ENCODE measurements around the gene ZC3H7B. TPM values are rescaled to one million over a fixed set of nuclear protein-coding genes. Genes with fewer than 3 reads are reported as not detected.
"Not testable (repeated sequence)": the region's sequence is repeated elsewhere in the genome, so short reads cannot be mapped to it uniquely, and the experiment has no call there.

The ZC3H7B gene
- total RNA-seq, 1 donor from 2014 or later = 66.7 TPM

DNA sequence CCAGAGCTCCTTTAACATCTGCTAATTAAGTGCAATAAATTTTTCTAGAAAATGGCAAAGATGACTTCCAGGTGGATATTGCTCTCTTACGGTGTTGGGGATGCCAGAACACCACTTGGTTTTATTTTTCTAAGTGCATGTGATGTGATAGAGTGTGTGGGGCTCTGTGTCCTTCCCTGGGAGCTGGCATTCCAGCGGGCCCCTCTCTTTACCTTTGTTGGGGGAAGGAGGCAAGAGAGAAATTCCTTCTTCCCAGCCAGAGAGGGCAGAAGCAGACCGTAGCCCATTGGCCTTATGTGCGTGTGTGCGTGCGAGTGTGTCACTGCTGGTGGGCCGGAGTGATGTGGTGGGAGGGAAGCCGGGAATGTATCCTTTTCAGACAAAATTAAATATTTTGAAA is 97.6 kb downstream of the ZC3H7B start:
- no peak for TF ChIP-seq EZH2 (IDR thresholded peaks at IDR 0.05; ENCODE audit: insufficient read depth, low read length)
- TF ChIP-seq, protein P1, sequence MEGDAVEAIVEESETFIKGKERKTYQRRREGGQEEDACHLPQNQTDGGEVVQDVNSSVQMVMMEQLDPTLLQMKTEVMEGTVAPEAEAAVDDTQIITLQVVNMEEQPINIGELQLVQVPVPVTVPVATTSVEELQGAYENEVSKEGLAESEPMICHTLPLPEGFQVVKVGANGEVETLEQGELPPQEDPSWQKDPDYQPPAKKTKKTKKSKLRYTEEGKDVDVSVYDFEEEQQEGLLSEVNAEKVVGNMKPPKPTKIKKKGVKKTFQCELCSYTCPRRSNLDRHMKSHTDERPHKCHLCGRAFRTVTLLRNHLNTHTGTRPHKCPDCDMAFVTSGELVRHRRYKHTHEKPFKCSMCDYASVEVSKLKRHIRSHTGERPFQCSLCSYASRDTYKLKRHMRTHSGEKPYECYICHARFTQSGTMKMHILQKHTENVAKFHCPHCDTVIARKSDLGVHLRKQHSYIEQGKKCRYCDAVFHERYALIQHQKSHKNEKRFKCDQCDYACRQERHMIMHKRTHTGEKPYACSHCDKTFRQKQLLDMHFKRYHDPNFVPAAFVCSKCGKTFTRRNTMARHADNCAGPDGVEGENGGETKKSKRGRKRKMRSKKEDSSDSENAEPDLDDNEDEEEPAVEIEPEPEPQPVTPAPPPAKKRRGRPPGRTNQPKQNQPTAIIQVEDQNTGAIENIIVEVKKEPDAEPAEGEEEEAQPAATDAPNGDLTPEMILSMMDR (IDR thresholded peaks at IDR 0.05; ENCODE audit: insufficient read depth, low read depth, low read length) = no peak
- H3K4me3 Mint-ChIP-seq (ENCODE audit: unreplicated experiment) = no peak overlapping the region
- Histone ChIP-seq H3K4me1 (ENCODE audit: insufficient read depth, low read length) (peaks cover 9% of the 10 kb centered on the region), H3K79me2 (ENCODE audit: insufficient read depth, low read length) (no peaks in the 10 kb centered on the region), H3K4me2 (ENCODE audit: low read length) (no peak overlapping the region), H2AFZ (ENCODE audit: low read depth, low read length) (no peak overlapping the region), H3K9me3 (ENCODE audit: insufficient read depth, low read depth, low read length) (no peaks in the 10 kb centered on the region), H3K27ac (ENCODE audit: low read depth, low read length) (no peak overlapping the region), H3K27me3 (ENCODE audit: insufficient read depth, low read length) (no peaks in the 10 kb centered on the region), H3K36me3 (ENCODE audit: insufficient read depth, low read length) (peaks cover 6% of the 10 kb centered on the region), H3K9ac (ENCODE audit: low read length) (no peak overlapping the region), H4K20me1 (ENCODE audit: insufficient read depth, low read length) (no peaks in the 10 kb centered on the region), H3K4me3 (ENCODE audit: insufficient read depth, low read depth, low read length) (no peak overlapping the region)
- H3K36me3 Mint-ChIP-seq (ENCODE audit: low read depth, unreplicated experiment) = peaks cover 29% of the 10 kb centered on the region
- peaks cover 2% of the 10 kb centered on the region for H3K27me3 Mint-ChIP-seq (ENCODE audit: low read depth, unreplicated experiment)
- no peak overlapping the region for H3K27ac Mint-ChIP-seq (ENCODE audit: unreplicated experiment)
- H3K4me1 Mint-ChIP-seq (ENCODE audit: low read depth, unreplicated experiment) = no peaks in the 10 kb centered on the region
- FAIRE-seq (no peak), DNase-seq (ENCODE audit: low read depth) (no peak)
- no peaks in the 10 kb centered on the region for H3K9me3 Mint-ChIP-seq (ENCODE audit: unreplicated experiment)

GRCh38 chr22:41401781-41402648 is 100.7 kb downstream of the ZC3H7B start:
- Histone ChIP-seq H2AFZ (ENCODE audit: low read depth, low read length) (peak overlapping the region; percentile 30), H3K27ac (ENCODE audit: low read depth, low read length) (no peak overlapping the region), H3K27me3 (ENCODE audit: insufficient read depth, low read length) (no peaks in the 10 kb centered on the region), H3K36me3 (ENCODE audit: insufficient read depth, low read length) (no peaks in the 10 kb centered on the region), H3K79me2 (ENCODE audit: insufficient read depth, low read length) (no peaks in the 10 kb centered on the region), H3K4me1 (ENCODE audit: insufficient read depth, low read length) (peaks cover 9% of the 10 kb centered on the region), H3K9ac (ENCODE audit: low read length) (no peak overlapping the region), H3K4me3 (ENCODE audit: insufficient read depth, low read depth, low read length) (no peak overlapping the region), H3K9me3 (ENCODE audit: insufficient read depth, low read depth, low read length) (no peaks in the 10 kb centered on the region), H3K4me2 (ENCODE audit: low read length) (peak overlapping the region; percentile 57), H4K20me1 (ENCODE audit: insufficient read depth, low read length) (no peaks in the 10 kb centered on the region)
- Mint-ChIP-seq H3K36me3 (ENCODE audit: low read depth, unreplicated experiment) (peaks cover 7% of the 10 kb centered on the region), H3K4me3 (ENCODE audit: unreplicated experiment) (no peak overlapping the region), H3K27ac (ENCODE audit: unreplicated experiment) (no peak overlapping the region), H3K9me3 (ENCODE audit: unreplicated experiment) (no peaks in the 10 kb centered on the region), H3K4me1 (ENCODE audit: low read depth, unreplicated experiment) (no peaks in the 10 kb centered on the region), H3K27me3 (ENCODE audit: low read depth, unreplicated experiment) (peaks cover 2% of the 10 kb centered on the region)
- TF ChIP-seq, protein P1 (IDR thresholded peaks at IDR 0.05; ENCODE audit: insufficient read depth, low read depth, low read length) = no peak
- no peak for TF ChIP-seq EZH2 (IDR thresholded peaks at IDR 0.05; ENCODE audit: insufficient read depth, low read length)
- FAIRE-seq (no peak), DNase-seq (ENCODE audit: low read depth) (no peak)

GRCh38 chr22:41402851-41403250 is 101.5 kb downstream of the ZC3H7B start:
- not testable (repeated sequence) for H3K9me3 ChIP-seq (ENCODE audit: insufficient read depth, low read depth, low read length); H3K9ac ChIP-seq (ENCODE audit: low read length); FAIRE-seq; H3K27ac ChIP-seq (ENCODE audit: low read depth, low read length); H3K27me3 Mint-ChIP-seq (ENCODE audit: low read depth, unreplicated experiment); H3K4me3 ChIP-seq (ENCODE audit: insufficient read depth, low read depth, low read length); H3K4me1 Mint-ChIP-seq (ENCODE audit: low read depth, unreplicated experiment); H3K4me2 ChIP-seq (ENCODE audit: low read length); H3K79me2 ChIP-seq (ENCODE audit: insufficient read depth, low read length); H3K27me3 ChIP-seq (ENCODE audit: insufficient read depth, low read length); H3K36me3 Mint-ChIP-seq (ENCODE audit: low read depth, unreplicated experiment); H3K27ac Mint-ChIP-seq (ENCODE audit: unreplicated experiment); H3K9me3 Mint-ChIP-seq (ENCODE audit: unreplicated experiment); DNase-seq (ENCODE audit: low read depth); H3K4me1 ChIP-seq (ENCODE audit: insufficient read depth, low read length); H2AFZ ChIP-seq (ENCODE audit: low read depth, low read length); H3K4me3 Mint-ChIP-seq (ENCODE audit: unreplicated experiment); H4K20me1 ChIP-seq (ENCODE audit: insufficient read depth, low read length); H3K36me3 ChIP-seq (ENCODE audit: insufficient read depth, low read length)
